OCI-LY3 (cell line): ENCODE measurements around the gene ZNF668.

Experiments
- CTCF ChIP-seq: fragments of 200-600, 300-600 bp; sonication (generic); IDR thresholded peaks from 2 replicates; pipeline ENCODE4 v1.5.1; 2014; ENCODE audit warnings: antibody characterized with exemption, low read length, low read depth
- EZH2phosphoT487 ChIP-seq: fragments of 200-600 bp; shearing (Covaris generic); IDR thresholded peaks from 2 replicates; pipeline ENCODE4 v1.6.1; 2018; ENCODE audit warnings: antibody characterized with exemption, mixed run types, low read depth

DNA sequence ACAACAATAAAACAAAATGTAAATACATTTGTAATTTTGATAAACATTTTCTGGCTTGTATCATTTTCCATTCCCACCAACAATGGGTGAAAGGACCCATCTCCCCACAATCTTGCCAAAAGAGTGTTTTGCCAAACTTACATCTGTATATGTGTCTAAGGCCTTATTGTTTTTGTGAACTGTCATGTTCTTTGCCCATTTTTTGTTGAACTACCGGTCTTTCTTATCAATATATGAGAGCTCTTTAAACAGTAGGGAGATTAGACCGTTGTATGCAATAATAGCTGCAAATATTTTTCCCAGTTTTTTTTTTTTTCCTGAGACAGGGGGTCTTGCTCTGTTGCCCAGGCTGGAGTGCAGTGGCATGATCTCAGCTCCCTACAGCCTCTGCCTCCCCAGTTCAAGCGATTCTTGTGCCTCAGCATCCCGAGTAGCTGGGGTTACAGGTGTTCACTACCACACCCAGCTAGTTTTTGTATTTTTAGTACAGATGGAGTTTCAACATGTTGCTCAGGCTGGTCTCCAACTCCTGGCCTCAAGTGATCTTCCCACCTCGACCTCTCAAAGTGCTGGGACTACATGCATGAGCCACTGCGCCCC is 50.3 kb downstream of the ZNF668 start:
- TF ChIP-seq CTCF = no peak
- no peak for TF ChIP-seq EZH2phosphoT487
